NCI-H2196 (cell line): ENCODE results near the gene TBXA2R.
"Not testable (repeated sequence)": the region's sequence is repeated elsewhere in the genome, so short reads cannot be mapped to it uniquely, and the experiment has no call there.

ENCODE experiments used
- DNase-seq: peaks from one replicate; lab custom pipeline; 2025; ENCODE audit not compliant: unreplicated experiment; lab: John Stamatoyannopoulos, UW

The TBXA2R gene

DNA sequence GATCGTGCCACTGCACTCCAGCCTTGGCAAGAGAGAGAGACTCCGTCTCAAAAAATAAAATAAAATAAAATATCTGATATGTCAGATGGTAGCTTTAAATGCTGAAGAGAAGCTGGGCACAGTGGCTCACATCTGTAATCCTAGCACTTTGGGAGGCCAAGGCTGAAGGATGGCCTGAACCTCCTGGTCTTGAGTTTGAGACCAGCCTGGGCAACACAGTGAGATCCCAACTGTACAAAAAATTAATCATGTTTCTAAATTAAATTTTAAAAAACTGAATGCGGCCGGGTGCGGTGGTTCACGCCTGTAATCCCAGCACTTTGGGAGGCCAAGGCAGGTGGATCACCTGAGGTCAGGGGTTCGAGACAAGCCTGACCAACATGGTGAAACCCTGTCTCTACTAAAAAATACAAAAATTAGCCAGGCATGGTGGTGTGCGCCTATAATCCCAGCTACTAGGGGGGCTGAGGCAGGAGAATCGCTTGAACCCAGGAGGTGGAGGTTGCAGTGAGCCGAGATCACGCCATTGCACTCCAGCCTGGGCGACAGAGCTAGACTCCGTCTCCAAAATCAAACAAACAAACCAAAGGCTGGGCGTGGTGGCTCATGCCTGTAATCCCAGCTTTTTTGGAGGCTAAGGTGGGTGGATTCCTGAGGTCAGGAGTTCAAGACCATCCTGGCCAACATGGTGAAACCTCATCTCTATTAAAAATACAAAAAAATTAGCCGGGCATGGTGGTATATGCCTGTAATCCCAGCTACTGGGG is 22.5 kb downstream of the TBXA2R start:
- not testable (repeated sequence) for DNase-seq

DNA sequence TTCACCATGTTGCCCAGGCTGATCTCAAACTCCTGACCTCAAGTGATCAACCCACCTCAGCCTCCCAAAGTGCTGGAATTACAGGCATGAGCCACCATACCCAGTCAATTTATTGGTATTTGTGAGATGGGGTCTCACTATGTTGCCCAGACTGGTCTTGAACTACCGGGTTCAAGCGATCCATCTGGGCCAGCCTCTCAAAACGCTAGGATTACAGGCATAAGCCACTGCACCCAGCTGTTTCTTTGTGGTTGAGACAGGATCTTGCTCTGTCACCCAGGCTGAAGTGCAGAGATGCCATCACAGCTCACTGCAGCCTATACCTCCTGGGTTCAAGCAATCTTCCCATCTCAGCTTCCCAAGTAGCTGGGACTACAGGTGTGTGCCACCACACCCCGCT is 24.9 kb downstream of the TBXA2R start:
- DNase-seq: not testable (repeated sequence)

- no peak for DNase-seq
Observed at GRCh38 chr19:3580156-3580934, 26.3 kb downstream of the TBXA2R start.

DNA sequence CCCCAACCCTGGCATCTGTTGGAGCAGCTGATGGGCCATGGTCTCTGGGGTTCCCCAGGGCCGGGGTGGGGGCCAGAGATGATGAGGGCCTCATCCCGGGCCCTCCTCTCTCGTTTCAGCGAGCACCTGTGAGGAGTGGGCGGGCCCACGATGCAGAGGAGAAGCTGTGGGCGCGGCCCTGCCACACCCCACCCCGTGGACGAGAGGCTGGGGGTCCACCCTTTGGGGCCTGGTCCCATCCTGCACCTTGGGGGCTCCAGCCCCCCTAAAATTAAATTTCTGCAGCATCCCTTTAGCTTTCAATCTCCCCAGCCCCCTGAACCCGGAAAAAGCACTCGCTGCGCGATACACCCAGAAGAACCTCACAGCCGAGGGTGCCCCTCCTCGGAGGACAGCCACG is 28.3 kb downstream of the TBXA2R start:
- no peak for DNase-seq

- DNase-seq: no peak
Observed at GRCh38 chr19:3577723-3578344, 28.8 kb downstream of the TBXA2R start.

- no peak for DNase-seq
Observed at GRCh38 chr19:3576696-3577443, 29.8 kb downstream of the TBXA2R start.

DNA sequence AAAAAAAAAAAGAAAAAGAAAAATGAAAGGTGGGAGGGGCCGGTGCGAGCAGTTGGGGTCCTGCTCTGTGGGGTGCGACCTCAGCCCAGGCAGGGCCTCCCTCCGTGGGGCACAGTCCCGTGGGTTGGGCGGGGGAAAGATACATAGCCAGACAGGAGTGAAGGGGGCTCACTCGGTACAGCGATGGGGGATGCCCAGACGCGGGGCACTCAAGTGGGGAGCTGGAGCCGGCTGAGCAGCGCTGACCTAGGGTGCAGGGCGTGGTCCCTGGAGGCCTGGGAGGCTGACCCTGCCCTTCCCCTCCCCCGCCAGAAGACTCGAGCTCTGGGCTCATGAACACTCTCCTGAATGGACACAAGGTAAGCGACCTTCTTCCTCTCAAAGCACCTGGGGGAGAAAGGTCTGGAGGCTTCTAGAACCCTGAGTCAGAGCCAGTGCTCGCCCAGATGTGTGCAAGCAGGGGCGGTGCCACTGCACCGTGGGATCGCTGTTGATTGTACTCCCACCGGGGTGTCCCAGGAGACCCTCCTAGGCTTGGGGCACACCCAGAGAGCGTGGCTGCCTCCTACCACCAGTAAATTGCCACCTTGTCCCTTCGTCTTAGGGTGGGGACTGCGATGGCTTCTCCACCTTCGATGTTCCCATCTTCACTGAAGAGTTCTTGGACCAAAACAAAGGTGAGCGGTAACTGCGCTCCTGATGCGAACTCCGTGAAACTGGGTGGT is 30.6 kb downstream of the TBXA2R start:
- no peak for DNase-seq

DNA sequence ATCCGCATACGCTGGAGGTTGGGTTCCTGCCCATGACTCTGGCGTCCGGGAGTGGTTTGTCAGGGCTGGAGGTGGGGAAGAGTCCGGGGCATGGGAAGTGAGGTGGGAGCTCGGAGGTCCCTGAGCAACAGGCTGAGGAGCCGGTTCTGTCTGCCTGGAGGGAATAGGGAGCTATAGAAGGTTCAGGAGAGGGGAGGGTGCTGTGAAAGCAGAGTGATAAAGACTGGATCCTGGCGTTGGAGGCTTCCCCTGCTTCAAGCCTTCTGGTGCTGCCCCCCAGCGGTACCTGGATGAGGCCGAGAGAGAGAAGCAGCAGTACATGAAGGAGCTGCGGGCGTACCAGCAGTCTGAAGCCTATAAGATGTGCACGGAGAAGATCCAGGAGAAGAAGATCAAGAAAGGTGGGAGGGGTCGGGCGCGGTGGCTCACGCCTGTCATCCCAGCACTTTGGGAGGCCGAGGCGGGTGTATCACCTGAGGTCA is 31.4 kb downstream of the TBXA2R start:
- DNase-seq: no peak

DNA sequence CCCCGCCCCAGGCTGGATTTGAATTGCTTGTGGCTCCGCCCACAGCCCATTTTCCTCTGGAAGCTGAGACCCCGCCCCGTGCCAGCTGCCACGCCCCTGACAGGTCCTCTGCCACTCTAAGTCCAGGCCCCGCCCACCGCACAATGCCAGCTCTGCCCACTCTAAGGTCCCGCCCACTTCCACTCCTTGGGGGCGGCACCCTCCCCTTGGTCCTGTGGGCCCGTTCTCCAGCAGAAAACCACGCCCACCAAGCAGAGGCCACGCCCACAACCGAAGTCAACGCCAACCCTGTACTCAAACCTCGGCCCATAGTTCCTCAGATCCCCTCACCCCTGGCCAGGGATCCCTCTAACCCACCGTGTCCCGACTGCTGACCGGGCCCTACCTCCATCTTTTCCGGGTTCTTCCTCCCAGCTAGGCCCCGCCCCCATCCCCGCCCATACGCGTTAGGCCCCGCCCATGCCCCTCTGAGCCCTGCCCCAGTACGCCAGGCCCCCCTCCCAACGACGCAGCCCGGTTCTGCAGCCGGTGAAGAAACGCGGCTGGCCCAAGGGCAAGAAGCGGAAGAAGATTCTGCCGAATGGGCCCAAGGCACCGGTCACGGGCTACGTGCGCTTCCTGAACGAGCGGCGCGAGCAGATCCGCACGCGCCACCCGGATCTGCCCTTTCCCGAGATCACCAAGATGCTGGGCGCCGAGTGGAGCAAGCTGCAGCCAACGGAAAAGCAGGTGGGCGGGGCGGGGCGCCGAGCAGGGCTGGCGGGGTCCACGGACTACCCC is 32.6 kb downstream of the TBXA2R start:
- DNase-seq: peak; percentile 97

GRCh38 chr19:3573162-3573857 is 33.4 kb downstream of the TBXA2R start:
- DNase-seq: no peak

- DNase-seq: no peak
Observed at GRCh38 chr19:3572855-3573161, 33.9 kb downstream of the TBXA2R start, which contains the start of gene HMG20B. Gene HMG20B (plus strand): TSS chr19:3572944. CDS start chr19:3573310, 366 bp downstream.

DNA sequence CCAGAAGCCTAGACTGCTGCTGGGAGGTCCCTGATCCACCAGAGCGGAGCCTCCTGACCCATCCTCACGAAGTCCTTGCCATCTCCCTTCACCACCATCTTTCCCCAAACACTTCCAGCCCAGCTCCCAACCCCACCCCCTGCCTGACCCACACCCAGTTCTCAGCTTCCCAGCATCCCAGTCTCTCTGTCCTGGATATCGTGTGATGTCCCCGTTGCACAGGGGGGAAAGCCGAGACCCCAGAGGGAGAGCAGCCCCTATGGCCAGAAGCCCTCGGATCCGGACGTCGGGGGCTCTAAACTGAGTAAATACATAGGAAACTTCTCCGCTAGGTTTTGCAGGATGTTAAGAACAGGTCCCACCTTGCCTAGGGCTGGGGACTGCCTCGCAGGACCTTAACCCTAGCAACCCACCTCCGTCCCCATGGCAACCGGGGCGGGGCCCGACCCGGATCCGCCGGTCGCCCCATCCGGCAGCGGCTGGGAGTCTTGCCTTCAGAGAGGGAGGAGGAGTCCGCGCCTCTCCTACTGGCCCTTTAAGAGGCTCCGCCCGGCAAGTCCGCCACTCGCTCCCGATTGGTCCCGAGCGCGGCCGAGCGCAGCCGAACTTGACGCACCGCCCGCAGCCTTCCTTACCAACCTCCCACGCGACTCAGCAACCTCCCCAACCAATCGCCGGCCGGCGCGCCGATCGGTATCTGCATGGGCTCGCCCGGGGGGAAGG is 34.4 kb downstream of the TBXA2R start:
- DNase-seq: peak; percentile 99

DNA sequence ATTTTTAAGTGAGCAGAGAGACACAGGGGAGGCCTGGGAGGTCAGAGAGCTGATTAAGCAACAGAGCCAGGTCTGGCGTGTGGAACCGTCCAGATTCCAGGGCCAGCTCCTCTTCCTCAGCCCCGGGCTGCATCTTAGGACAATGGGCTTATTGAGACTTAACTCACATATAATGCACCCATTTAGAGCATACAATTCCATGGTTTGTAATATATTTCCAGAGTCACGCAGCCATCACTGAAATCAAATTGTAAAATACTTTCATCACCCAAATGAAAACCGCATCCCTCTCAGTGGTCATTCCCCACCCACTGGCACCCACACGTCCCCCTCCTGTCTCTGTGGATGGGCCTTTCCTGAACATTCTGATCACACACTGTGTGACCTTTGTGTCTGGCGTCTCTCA is 36.1 kb downstream of the TBXA2R start:
- no peak for DNase-seq

DNA sequence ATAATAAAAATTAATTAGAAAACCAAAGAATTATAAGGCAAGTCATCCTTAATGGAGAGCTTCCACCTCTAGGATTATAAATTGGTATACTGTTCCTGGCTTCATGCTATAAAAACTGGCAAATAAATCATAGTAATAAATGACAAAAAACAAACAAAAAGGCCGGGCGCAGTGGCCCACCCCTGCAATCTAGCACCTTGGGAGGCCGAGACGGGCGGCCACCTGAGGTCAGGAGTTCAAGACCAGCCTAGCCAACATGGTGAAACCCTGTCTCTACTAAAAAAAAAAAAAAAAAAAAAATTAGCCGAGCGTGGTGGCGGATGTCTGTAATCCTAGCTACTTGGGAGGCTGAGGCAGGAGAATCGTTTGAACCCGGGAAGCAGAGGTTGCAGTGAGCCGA is 36.6 kb downstream of the TBXA2R start:
- not testable (repeated sequence) for DNase-seq

DNA sequence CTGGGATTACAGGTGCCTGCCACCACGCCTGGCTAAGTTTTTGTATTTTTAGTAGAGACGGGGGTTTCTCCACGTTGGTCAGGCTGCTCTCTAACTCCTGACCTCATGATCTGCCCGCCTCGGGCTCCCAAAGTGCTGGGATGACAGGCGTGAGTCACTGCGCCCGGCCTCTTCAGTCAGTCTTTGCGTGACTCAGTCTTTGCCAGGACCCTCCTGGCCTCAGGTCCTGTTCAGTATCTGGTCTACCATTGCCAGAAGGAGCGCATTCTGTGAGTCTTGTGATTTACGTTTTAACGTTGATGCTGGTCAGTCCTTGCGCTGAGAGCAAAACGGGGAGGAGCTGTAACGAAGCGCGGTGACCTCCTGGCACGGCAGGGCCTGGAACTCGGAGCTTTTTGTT is 41.5 kb downstream of the TBXA2R start:
- no peak for DNase-seq

DNA sequence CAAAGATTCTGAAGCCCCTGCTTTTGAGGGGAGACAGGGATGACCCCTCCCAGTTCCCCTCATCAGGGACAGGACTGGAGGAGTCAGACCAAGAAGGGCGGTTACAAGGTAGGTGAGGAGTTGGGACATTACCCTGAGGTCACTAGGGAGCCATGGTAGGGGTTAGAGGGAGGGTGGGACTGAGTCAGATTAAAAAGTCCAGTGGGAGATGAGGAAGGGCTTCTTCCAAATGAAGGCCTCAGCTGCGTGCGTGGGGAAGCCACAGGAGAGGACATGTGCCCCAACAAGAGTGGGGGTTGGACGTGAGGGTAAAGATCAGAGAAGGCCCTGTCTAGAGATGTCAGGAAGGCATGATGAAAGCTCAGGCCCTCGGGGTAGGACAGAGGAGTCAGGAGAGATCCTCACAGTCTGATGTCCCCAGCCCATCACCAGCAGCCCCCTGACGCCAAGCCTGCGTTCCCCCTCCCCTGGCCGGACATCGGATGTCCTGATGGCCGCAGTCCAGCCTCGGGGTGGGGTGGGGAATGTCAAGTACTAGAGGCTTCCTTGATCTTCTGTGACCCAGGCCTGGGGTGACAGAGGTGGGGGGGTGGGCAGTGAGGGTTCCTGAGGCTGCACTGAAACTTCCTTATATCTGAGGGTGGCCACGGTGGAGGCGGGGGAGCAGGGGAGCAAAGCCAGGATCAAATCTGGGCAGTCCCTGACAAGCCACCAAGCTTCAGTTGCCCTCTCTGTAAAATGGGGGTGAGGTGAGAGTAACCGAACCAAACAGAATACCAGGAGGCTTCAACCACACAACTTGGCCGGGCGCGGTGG is 42.8 kb downstream of the TBXA2R start:
- no peak for DNase-seq

DNA sequence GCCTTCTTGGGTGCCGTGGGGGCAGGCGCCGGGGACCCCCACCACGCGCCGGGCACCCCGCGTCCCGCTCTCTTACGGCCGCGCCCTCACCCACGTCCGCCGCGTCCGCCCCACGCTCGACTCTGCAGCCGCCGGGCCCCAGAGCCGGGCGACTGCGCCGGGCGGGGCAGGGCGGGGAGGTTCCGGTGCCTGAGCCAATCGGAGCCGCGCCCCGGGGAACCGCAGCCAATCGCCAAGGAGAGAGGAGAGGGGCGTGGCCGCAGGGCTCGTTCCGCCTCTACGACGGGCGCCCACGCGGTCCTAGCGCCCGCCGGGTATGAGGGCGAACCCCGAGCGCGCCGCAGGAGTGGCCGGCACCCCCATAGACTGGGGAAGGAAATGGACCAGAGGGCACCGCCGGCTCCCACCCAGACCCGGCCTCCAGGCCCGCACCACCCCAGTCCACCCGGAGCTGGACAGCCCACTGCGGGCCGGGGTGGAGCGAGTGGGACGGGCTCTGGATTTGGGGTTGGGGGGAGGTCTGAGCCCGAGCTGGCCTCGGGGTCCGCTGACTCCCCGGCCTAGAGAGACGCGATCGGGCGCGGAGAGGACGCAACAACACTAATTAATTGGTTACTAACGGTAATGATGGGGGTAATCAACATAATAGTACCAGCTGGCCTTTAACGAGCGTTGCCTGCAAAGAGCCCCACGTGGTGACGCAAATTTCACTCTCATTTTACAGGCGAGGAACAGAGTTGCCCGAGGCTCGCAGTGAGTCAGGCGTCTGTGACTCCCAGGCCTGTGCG is 49.0 kb downstream of the TBXA2R start, which contains the start of gene MFSD12:
TSS of gene MFSD12 (minus strand) at position 126 of the 788 bp plus-strand sequence. CDS start 183 bp downstream, outside the sequence.
- DNase-seq: peak; percentile 95
